ENCODE results near the gene DPP7. TPM values are rescaled to one million over a fixed set of nuclear protein-coding genes. Genes with fewer than 3 reads are reported as not detected.

Gene DPP7
- total and polyA plus RNA-seq, 2 of the 4 experiments (the other 2 are of a cell fraction): 14.9 to 76.4 TPM

DNA sequence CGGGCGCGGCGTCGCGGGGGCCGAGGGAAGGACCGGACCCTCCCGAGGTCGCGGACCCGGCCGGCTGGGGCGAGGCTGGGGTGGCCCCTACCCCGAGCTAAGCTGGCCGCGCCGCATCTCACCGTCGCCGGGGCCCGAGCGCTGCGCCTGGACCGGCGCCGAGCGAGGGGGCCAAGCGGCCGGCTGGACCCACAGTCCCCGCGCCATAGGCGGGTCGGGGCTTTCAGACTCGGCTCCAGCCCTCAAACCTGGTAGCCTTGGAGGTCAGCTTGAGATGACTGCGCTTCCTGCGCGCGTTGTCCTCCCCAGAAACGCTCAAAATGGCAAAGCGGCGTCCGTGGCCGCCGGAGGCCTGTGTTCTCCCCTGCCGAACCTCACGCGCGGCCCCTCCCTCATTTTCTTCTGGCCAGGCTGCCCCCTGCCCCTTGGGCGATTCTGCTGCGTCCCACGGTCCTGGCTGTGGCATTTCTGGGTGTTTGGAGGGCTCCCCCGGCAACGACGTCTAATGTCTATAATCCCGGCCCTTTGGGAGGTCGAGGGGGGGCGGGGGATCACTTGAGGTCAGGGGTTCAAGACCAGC lies 15.7 kb upstream of the DPP7 start (continued):
- TF ChIP-seq RAD21 (IDR thresholded peaks at IDR 0.05; ENCODE audit: low read length): no peak

DNA sequence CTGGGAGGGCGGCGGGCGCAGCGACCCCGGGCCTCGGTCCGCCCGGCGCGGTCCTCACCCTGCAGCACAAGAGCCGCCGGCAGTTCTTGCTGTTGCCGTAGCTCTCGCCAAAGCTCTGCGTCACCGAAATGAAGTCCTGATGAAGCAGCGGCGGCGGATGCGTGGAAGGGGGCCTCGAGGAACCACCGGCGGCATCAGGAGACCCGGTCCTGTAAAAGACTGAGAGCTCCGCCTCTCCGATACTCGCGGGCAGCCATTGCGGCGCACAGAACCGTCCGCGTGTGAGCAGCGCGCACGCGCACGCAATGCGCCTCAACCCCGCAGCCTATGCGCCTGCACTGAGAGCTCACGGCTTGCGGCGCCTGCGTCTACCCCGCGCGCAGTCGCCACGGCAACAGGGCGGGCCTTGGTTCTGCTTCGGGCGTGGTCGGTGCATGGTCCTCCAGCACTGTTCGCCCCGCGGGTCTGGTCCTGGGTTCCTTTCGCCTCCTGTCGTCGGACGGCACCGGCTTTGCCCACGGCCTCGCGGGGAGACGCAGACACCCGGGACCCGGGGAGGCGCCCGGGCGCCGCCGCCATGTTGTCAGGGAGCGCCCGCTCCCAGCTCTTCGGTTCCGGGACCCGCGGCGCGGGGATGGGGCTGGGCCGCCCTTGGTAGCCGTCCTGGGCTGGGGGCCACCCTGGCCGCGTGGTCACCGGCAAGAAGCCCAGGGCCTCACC lies 15.1 kb upstream of the DPP7 start:
- H2BK20ac ChIP-seq (ENCODE audit: low read depth, low read length): no peak overlapping the region
- peak; percentile 99 for ATAC-seq (ENCODE audit: low read depth)

More for the DNA sequence above, 15.1 kb upstream of the DPP7 start:
- H2AFZ ChIP-seq (replicated peaks; ENCODE audit: low read length, poor library complexity): peak overlapping the region; percentile 99
- peaks cover 13 to 35% of the 10 kb centered on the region in 2 experiments for H3K79me1 ChIP-seq (ENCODE audit: low read depth in 1 of 2, low read length in 2 of 2)
- H4K8ac ChIP-seq (ENCODE audit: low read depth in 2 of 2, low read length in 2 of 2): peak overlapping the region; percentile 77 to 96
- intact Hi-C loops (cut with micrococcal nuclease): no loop called here
- no TSS peak for BruUV-seq (replicated peaks)
- peak overlapping the region; percentile 74 for H3K27ac ChIP-seq (ENCODE audit: insufficient read depth, low read length)
- peak overlapping the region; percentile 63; the same call in 1 of the 2 replicates for H4K5ac ChIP-seq (ENCODE audit: low read depth, low read length)
- peak overlapping the region; percentile 76 for H3K4me3 ChIP-seq (ENCODE audit: insufficient read depth, low read depth, low read length)
- H3K23ac ChIP-seq (ENCODE audit: low read depth, low read length): peak overlapping the region; percentile 86
- peak overlapping the region; percentile 38; the same call in 1 of the 2 replicates for H2BK120ac ChIP-seq (ENCODE audit: low read depth, low read length)
- 1% methylated on average over 51 of the region's 86 CpGs; no CpG with 5 or more reads in 1 of the 2 experiments for WGBS, 2 experiments (ENCODE audit: extremely low coverage in 2 of 2, insufficient read length in 1 of 2)
- H3K9ac ChIP-seq (ENCODE audit: low read depth, low read length): peak overlapping the region; percentile 90
- peak overlapping the region; percentile 43 for H2BK5ac ChIP-seq (ENCODE audit: low read depth, low read length, poor library complexity, severe bottlenecking)
- peak; percentile 91 for DNase-seq
- TF ChIP-seq RCOR1 (IDR thresholded peaks at IDR 0.05; ENCODE audit: insufficient replicate concordance, low read length) (peak; percentile 84), MAZ (IDR thresholded peaks at IDR 0.05; ENCODE audit: borderline replicate concordance, low read depth, low read length) (peak; percentile 9; the same call in 1 of the 2 replicates), MXI1 (IDR thresholded peaks at IDR 0.05; ENCODE audit: borderline replicate concordance, low read depth, low read length) (peak; percentile 88; the same call in 1 of the 2 replicates), RAD21 (IDR thresholded peaks at IDR 0.05; ENCODE audit: low read length) (no peak), FOS (IDR thresholded peaks at IDR 0.05; ENCODE audit: low read depth, low read length) (no peak)
- TF ChIP-seq, protein P1, sequence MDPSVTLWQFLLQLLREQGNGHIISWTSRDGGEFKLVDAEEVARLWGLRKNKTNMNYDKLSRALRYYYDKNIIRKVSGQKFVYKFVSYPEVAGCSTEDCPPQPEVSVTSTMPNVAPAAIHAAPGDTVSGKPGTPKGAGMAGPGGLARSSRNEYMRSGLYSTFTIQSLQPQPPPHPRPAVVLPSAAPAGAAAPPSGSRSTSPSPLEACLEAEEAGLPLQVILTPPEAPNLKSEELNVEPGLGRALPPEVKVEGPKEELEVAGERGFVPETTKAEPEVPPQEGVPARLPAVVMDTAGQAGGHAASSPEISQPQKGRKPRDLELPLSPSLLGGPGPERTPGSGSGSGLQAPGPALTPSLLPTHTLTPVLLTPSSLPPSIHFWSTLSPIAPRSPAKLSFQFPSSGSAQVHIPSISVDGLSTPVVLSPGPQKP (IDR thresholded peaks at IDR 0.05; ENCODE audit: borderline replicate concordance, low read depth, low read length): no peak
- TF ChIP-seq, protein P2, sequence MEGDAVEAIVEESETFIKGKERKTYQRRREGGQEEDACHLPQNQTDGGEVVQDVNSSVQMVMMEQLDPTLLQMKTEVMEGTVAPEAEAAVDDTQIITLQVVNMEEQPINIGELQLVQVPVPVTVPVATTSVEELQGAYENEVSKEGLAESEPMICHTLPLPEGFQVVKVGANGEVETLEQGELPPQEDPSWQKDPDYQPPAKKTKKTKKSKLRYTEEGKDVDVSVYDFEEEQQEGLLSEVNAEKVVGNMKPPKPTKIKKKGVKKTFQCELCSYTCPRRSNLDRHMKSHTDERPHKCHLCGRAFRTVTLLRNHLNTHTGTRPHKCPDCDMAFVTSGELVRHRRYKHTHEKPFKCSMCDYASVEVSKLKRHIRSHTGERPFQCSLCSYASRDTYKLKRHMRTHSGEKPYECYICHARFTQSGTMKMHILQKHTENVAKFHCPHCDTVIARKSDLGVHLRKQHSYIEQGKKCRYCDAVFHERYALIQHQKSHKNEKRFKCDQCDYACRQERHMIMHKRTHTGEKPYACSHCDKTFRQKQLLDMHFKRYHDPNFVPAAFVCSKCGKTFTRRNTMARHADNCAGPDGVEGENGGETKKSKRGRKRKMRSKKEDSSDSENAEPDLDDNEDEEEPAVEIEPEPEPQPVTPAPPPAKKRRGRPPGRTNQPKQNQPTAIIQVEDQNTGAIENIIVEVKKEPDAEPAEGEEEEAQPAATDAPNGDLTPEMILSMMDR (conservative IDR thresholded peaks at IDR 0.05; ENCODE audit: low read depth, low read length): peak; percentile 29; the same call in 1 of the 2 replicates
- TF ChIP-seq, protein P3, sequence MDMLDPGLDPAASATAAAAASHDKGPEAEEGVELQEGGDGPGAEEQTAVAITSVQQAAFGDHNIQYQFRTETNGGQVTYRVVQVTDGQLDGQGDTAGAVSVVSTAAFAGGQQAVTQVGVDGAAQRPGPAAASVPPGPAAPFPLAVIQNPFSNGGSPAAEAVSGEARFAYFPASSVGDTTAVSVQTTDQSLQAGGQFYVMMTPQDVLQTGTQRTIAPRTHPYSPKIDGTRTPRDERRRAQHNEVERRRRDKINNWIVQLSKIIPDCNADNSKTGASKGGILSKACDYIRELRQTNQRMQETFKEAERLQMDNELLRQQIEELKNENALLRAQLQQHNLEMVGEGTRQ (IDR thresholded peaks at IDR 0.05; ENCODE audit: low read depth, low read length): 0 out of 2 replicates have a peak, but pooled peaks have one; percentile 7
- dilution Hi-C loops (cut with HindIII; ENCODE audit: low sequenced_read_pairs, unreplicated experiment): no loop called here
- H3K9me1 ChIP-seq (ENCODE audit: insufficient read depth, low read length): peaks cover 16% of the 10 kb centered on the region
- peak overlapping the region; percentile 71; the same call in 1 of the 2 replicates for H3K56ac ChIP-seq (ENCODE audit: extremely low read depth, insufficient read depth, low read length)
- no peak overlapping the region for H2BK15ac ChIP-seq (ENCODE audit: low read depth, low read length)
- H3K4ac ChIP-seq (ENCODE audit: low read depth, low read length): peak overlapping the region; percentile 93
- H3K14ac ChIP-seq (replicated peaks; ENCODE audit: low read depth, low read length): peak overlapping the region; percentile 98
- in situ Hi-C loops (cut with MboI; ENCODE audit: low sequenced_read_pairs): no loop called here
- peaks cover 12% of the 10 kb centered on the region; the same call in 1 of the 2 replicates for H3K4me1 ChIP-seq (ENCODE audit: control insufficient read depth, insufficient read depth, low read length)
- H2AK5ac ChIP-seq (ENCODE audit: low read depth, low read length): peak overlapping the region; percentile 53; the same call in 1 of the 2 replicates
- POLR2A ChIA-PET (ENCODE audit: unreplicated experiment): interaction anchor here (0.7 to 1.3 kb wide), 2 partner anchors 75 to 111 kb away, joined by 3 to 4 read pairs; partner anchors contain the start of gene TUBB4B
- H3K18ac ChIP-seq (ENCODE audit: low read depth, low read length): peak overlapping the region; percentile 62; the same call in 1 of the 2 replicates
- CTCF ChIA-PET: interaction anchor here (1.0 kb wide), 1 partner anchor 28 kb away, joined by 3 read pairs; no protein-coding TSS in a partner anchor
- H3K36me3 ChIP-seq (ENCODE audit: control insufficient read depth, insufficient read depth, low read length): no peaks in the 10 kb centered on the region
- H3K4me2 ChIP-seq (ENCODE audit: low read depth, low read length): peak overlapping the region; percentile 35; the same call in 1 of the 2 replicates
- peak overlapping the region; percentile 85; the same call in 1 of the 2 replicates for H4K91ac ChIP-seq (ENCODE audit: insufficient read depth, low read depth, low read length)
- no peaks in the 10 kb centered on the region for H3K27me3 ChIP-seq (ENCODE audit: control insufficient read depth, insufficient read depth, low read length)
- peak overlapping the region; percentile 96 for H2AK9ac ChIP-seq (replicated peaks; ENCODE audit: low read depth, low read length, poor library complexity)
- H4K20me1 ChIP-seq (ENCODE audit: insufficient read depth, low read length): 0 out of 2 replicates have a peak, but pooled peaks cover 8% of the 10 kb centered on the region
- H3K9me3 ChIP-seq (ENCODE audit: control insufficient read depth, insufficient read depth, low read length): peaks cover 4% of the 10 kb centered on the region; the same call in 1 of the 2 replicates

Data from IMR-90 (cell line).